ENCODE results near the gene CLPTM1L.

DNA sequence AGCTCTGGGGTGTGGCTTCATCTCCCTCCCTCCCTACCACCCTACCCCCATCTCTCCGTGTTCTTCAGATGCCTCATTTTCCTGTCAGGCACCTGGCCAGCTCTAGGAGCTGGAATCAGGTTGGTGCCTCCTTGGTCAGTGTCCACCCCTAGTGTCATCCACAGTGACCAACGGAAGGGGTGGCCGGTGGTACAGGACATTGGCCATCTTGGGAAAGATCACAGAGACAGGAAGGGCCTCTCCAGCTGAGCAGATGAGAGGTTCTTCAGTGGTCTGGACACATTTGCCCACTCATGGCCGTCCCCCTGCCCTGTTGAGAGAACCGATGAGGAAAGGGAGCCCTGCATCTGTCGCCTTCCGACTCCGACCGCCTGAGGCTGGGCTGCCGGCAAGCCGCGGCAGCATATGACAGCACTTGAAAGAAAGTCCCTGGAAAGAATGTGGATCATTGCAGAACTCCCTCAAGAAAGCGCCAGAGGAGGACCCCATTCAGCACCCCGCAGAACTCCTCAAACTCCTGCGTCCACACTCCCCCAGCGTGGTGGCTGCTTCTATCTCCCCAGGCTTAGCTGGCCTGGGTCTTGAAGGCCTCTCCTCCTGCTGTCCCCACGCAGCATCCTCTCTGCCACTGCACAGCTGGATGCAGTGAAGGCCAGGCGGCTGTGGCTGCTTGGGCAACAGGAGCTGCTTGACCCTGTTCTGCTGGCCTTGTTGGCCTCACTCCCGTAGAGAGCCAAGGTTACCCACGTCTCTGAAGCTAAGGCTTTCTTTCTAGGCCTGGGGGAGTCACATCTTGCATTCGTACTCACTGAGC lies 1.9 kb upstream of the CLPTM1L start:
- TF ChIP-seq CTCF (IDR thresholded peaks at IDR 0.05; ENCODE audit: poor library complexity, severe bottlenecking) (no peak), EZH2 (IDR thresholded peaks at IDR 0.05; ENCODE audit: borderline replicate concordance, insufficient read depth, low read length, poor library complexity, severe bottlenecking) (no peak), EP300 (conservative IDR thresholded peaks at IDR 0.05; ENCODE audit: poor library complexity, severe bottlenecking) (no peak), SMC3 (conservative IDR thresholded peaks at IDR 0.05; ENCODE audit: poor library complexity) (no peak), POLR2AphosphoS5 (IDR thresholded peaks at IDR 0.05) (no peak), REST (IDR thresholded peaks at IDR 0.05; ENCODE audit: borderline replicate concordance) (no peak)

Measured in neural cell (in vitro differentiated cells).